Measurements from ENCODE around the gene LRP5. TPM values are rescaled to one million over a fixed set of nuclear protein-coding genes. Genes with fewer than 3 reads are reported as not detected.
"Not testable (repeated sequence)": the region's sequence is repeated elsewhere in the genome, so short reads cannot be mapped to it uniquely, and the experiment has no call there.

LRP5 gene
- total RNA-seq, 1 experiment from 2014 or later, result 67.0 TPM

DNA sequence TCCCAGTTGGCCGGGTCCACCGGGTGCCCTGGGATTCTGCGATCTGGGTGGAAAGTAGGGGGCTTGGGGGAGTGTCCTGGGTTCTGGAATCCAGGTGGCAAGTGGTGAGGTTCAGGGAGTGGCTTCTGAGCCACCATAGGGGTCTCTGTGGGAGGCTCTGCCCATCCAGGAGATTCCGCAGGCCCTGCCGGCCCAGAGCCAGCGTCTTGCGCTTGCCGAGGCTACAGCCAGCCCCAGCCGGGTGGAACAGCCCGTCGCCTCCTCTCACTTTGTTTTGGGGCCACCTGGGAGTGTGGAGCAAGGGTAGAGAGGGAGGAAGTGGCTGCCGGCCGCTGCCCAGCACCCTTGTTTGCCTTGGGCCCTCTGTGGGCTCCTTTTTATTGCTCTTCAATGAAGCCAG lies 87.5 kb downstream of the LRP5 start:
- ChIA-PET POLR2A (ENCODE audit: low non-redundant PET) (no interaction called here), CTCF (no interaction called here)
- no peaks in the 10 kb centered on the region for H3K27me3 ChIP-seq (replicated peaks; ENCODE audit: insufficient read depth, low read depth, low read length, poor library complexity)
- peak overlapping the region; percentile 22 for H3K27ac ChIP-seq (ENCODE audit: low read depth, low read length, poor library complexity, severe bottlenecking)
- peaks cover 28% of the 10 kb centered on the region for H3K36me3 ChIP-seq (ENCODE audit: insufficient read depth, low read length, poor library complexity, severe bottlenecking)
- peaks cover 5% of the 10 kb centered on the region for H3K4me1 ChIP-seq (ENCODE audit: insufficient read depth, low read length, poor library complexity, severe bottlenecking)
- no peaks in the 10 kb centered on the region for H3K9me3 ChIP-seq (ENCODE audit: low read depth, low read length, poor library complexity, severe bottlenecking)
- TF ChIP-seq CTCF (conservative IDR thresholded peaks at IDR 0.05; ENCODE audit: low read depth, low read length) (no peak), EZH2 (IDR thresholded peaks at IDR 0.05; ENCODE audit: borderline replicate concordance, low read depth, low read length, poor library complexity, severe bottlenecking) (no peak)
- intact Hi-C loops (cut with micrococcal nuclease; ENCODE audit: unreplicated experiment), result no loop called here
- no TSS peak for BruUV-seq (replicated peaks)
- H3K4me3 ChIP-seq (ENCODE audit: low read depth, low read length, poor library complexity, severe bottlenecking), result no peak overlapping the region
- no peak for DNase-seq (ENCODE audit: low spot score)

DNA sequence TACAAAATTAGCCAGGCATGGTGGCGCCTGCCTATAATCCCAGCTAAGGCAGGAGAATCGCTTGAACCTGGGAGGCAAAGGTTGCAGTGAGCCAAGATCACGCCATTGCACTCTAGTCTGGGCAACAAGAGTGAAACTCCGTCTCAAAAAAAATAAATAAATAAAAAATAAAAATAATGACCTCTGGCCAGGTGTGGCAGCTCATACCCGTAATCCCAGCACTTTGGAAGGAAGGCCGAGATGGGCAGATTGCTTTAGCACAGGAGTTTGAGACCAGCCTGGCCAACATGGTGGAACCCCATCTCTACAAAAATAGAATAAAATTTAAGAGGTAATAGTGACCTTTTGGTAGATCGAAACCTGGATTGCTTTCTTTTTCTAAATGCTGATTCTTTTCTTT lies 88.2 kb downstream of the LRP5 start:
- H3K27me3 ChIP-seq (replicated peaks; ENCODE audit: insufficient read depth, low read depth, low read length, poor library complexity); H3K4me3 ChIP-seq (ENCODE audit: low read depth, low read length, poor library complexity, severe bottlenecking); H3K4me1 ChIP-seq (ENCODE audit: insufficient read depth, low read length, poor library complexity, severe bottlenecking); H3K27ac ChIP-seq (ENCODE audit: low read depth, low read length, poor library complexity, severe bottlenecking); H3K9me3 ChIP-seq (ENCODE audit: low read depth, low read length, poor library complexity, severe bottlenecking); CTCF ChIA-PET; intact Hi-C loops (cut with micrococcal nuclease; ENCODE audit: unreplicated experiment); POLR2A ChIA-PET (ENCODE audit: low non-redundant PET); BruUV-seq (replicated peaks); DNase-seq (ENCODE audit: low spot score): not testable (repeated sequence)
- H3K36me3 ChIP-seq (ENCODE audit: insufficient read depth, low read length, poor library complexity, severe bottlenecking), result peaks cover 28% of the 10 kb centered on the region

DNA sequence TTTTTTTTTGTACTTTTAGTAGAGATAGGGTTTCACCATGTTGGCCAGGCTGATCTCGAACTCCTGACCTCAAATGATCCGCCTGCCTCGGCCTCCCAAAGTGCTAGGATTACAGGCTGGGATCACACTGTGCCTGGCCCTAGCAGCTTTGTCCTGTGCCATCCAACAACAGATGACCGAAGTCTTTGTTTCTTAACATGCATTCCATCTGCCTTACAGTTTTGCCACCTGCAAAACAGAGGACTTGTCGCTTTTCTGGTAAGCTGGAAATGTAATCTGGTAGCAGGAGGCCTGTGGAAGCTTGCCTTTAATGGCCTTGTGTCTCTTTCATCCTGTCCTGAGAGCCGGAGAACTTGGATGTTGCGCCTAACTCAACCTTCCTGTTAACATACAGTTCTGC lies 89.5 kb downstream of the LRP5 start:
- intact Hi-C loops (cut with micrococcal nuclease; ENCODE audit: unreplicated experiment), result loop anchor here (1.0 kb wide), 1 partner anchor 45 kb away; no protein-coding TSS in a partner anchor
- DNase-seq (ENCODE audit: low spot score), result no peak
- Histone ChIP-seq H3K4me1 (ENCODE audit: insufficient read depth, low read length, poor library complexity, severe bottlenecking) (peaks cover 5% of the 10 kb centered on the region), H3K9me3 (ENCODE audit: low read depth, low read length, poor library complexity, severe bottlenecking) (no peaks in the 10 kb centered on the region), H3K27ac (ENCODE audit: low read depth, low read length, poor library complexity, severe bottlenecking) (no peak overlapping the region), H3K36me3 (ENCODE audit: insufficient read depth, low read length, poor library complexity, severe bottlenecking) (peaks cover 36% of the 10 kb centered on the region), H3K4me3 (ENCODE audit: low read depth, low read length, poor library complexity, severe bottlenecking) (no peak overlapping the region), H3K27me3 (replicated peaks; ENCODE audit: insufficient read depth, low read depth, low read length, poor library complexity) (no peaks in the 10 kb centered on the region)
- no peak for TF ChIP-seq CTCF (conservative IDR thresholded peaks at IDR 0.05; ENCODE audit: low read depth, low read length)
- no peak for TF ChIP-seq EZH2 (IDR thresholded peaks at IDR 0.05; ENCODE audit: borderline replicate concordance, low read depth, low read length, poor library complexity, severe bottlenecking)
- BruUV-seq (replicated peaks), result no TSS peak
- POLR2A ChIA-PET (ENCODE audit: low non-redundant PET), result no interaction called here
- CTCF ChIA-PET, result no interaction called here

DNA sequence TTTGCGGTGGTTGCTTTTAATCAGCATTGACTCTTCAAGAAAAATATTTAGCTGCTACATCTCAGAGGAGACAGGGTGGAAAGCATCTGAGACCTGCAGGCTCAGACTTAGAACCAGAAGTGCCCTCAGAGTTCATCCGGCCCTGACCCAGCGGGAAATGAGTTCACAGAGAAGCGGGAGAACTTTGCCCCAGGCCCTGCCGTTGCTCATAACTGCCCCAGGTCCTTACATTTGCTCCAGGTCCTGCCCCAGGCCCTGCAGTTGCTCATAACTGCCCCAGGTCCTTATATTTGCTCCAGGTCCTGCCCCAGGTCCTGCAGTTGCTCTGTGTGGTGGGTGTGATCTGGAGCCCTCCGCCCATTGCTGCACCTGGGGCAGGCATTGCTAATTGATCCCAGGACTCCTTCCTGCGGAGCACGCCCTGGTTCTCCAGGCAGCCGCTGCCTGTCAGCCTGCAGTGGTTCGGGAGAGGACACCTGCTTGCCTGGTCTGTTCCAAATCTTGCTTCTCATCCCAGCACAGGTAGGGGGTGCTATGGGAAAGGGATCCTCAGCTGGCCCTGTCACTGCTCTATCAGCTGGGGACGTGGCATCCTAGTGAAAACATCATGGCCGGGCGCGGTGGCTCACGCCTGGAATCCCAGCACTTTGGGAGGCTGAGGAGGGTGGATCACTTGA lies 90.1 kb downstream of the LRP5 start:
- TF ChIP-seq CTCF (conservative IDR thresholded peaks at IDR 0.05; ENCODE audit: low read depth, low read length) (peak; percentile 42; the same call in 1 of the 2 replicates), EZH2 (IDR thresholded peaks at IDR 0.05; ENCODE audit: borderline replicate concordance, low read depth, low read length, poor library complexity, severe bottlenecking) (no peak)
- H3K27ac ChIP-seq (ENCODE audit: low read depth, low read length, poor library complexity, severe bottlenecking), result no peak overlapping the region
- H3K9me3 ChIP-seq (ENCODE audit: low read depth, low read length, poor library complexity, severe bottlenecking), result no peaks in the 10 kb centered on the region
- peaks cover 5% of the 10 kb centered on the region for H3K4me1 ChIP-seq (ENCODE audit: insufficient read depth, low read length, poor library complexity, severe bottlenecking)
- no TSS peak for BruUV-seq (replicated peaks)
- ChIA-PET CTCF (interaction anchor here (0.9 kb wide), 1 partner anchor 333 kb away, joined by 4 read pairs; no protein-coding TSS in a partner anchor), POLR2A (ENCODE audit: low non-redundant PET) (interaction anchor here (0.7 kb wide), 1 partner anchor 1040 kb away, joined by 3 read pairs; no protein-coding TSS in a partner anchor)
- peak; percentile 40 for DNase-seq (ENCODE audit: low spot score)
- no peaks in the 10 kb centered on the region for H3K27me3 ChIP-seq (replicated peaks; ENCODE audit: insufficient read depth, low read depth, low read length, poor library complexity)
- intact Hi-C loops (cut with micrococcal nuclease; ENCODE audit: unreplicated experiment), result loop anchor here (1.0 kb wide), 1 partner anchor 45 kb away; no protein-coding TSS in a partner anchor
- no peak overlapping the region for H3K4me3 ChIP-seq (ENCODE audit: low read depth, low read length, poor library complexity, severe bottlenecking)
- H3K36me3 ChIP-seq (ENCODE audit: insufficient read depth, low read length, poor library complexity, severe bottlenecking), result peaks cover 41% of the 10 kb centered on the region
